HCT116 (cell line): ENCODE data around the gene CNTNAP3. TPM values are rescaled to one million over a fixed set of nuclear protein-coding genes. Genes with fewer than 3 reads are reported as not detected.
"Not testable (repeated sequence)": the region's sequence is repeated elsewhere in the genome, so short reads cannot be mapped to it uniquely, and the experiment has no call there.

Experiments used
- ATAC-seq: fragments of 200-7000 bp; cut with Tn5 transposase; 2 replicates; pipeline ENCODE4 v1.9.1; 2020; ENCODE audit warnings: mild to moderate bottlenecking, moderate library complexity
- BruUV-seq: library from RNA; stranded (reverse); fragments of 400-500 nt; replicated peaks from 2 replicates; lab custom pipeline; 2021; lab: Mats Ljungman, UMichigan
- CTCF ChIA-PET: fragments of 300-600 bp; sonication (Branson Sonifier 250); formaldehyde crosslinking; loops from one replicate; lab custom pipeline; 2021; ENCODE audit warnings: antibody characterized with exemption; lab: Charles Lee
- POLR2A ChIA-PET: fragments of 300-600, 350-600 bp; sonication (Branson Sonifier 250); formaldehyde crosslinking; loops from one replicate; lab custom pipeline; 2021; ENCODE audit warnings: antibody characterized with exemption; lab: Charles Lee
- RAD21 ChIA-PET, 2 experiments: fragments of 300-600 bp; sonication (Branson Sonifier 250); formaldehyde crosslinking; loops; one replicate each; lab custom pipeline; 2023; ENCODE audit warnings: low total read pairs in 2 of 2; ENCODE audit not compliant: uncharacterized antibody in 2 of 2, unreplicated experiment in 2 of 2, low non-redundant PET in 1 of 2; lab: Charles Lee
- DNase-seq: peaks from one replicate; pipeline ENCODE4 v3.0.0-alpha.2; 2010; ENCODE audit warnings: low read depth, low spot score
- H2AFZ ChIP-seq: fragments of 200-600 bp; shearing (Covaris generic), sonication (generic); 2 replicates; pipeline ENCODE4 v1.6.1; 2017; ENCODE audit warnings: low read depth, mixed run types, mixed read lengths, antibody characterized with exemption, low read length; ENCODE audit not compliant: poor library complexity, severe bottlenecking
- H3K27ac ChIP-seq: 2 replicates; pipeline ENCODE4 v1.5.1; 2012; ENCODE audit warnings: low read depth, low read length
- H3K27me3 ChIP-seq: fragments of 200-600 bp; sonication (generic); 2 replicates; pipeline ENCODE4 v1.6.1; 2016; ENCODE audit warnings: mixed run types, low read length, mixed read lengths; ENCODE audit not compliant: insufficient read depth
- H3K36me3 ChIP-seq, 2 experiments: fragments of 200-500 bp in 1 of 2; fragments of 200-600 bp in 1 of 2; sonication (Bioruptor generic) in 1 of 2; sonication (generic) in 1 of 2; 2 replicates each; pipeline versions ENCODE4 v1.5.1 to v1.6.1; 2014 to 2016; ENCODE audit warnings: low read length in 2 of 2, inconsistent platforms in 1 of 2, mixed read lengths in 1 of 2, mixed run types in 1 of 2; ENCODE audit not compliant: insufficient read depth in 2 of 2, control insufficient read depth in 1 of 2
- H3K4me1 ChIP-seq, 2 experiments: fragments of 200-600 bp in 1 of 2; sonication (generic) in 1 of 2; 2 replicates each; pipeline versions ENCODE4 v1.5.1 to v1.6.1; 2012 to 2017; ENCODE audit warnings: low read length in 2 of 2, inconsistent platforms in 1 of 2, mild to moderate bottlenecking in 1 of 2, mixed read lengths in 1 of 2, mixed run types in 1 of 2, moderate library complexity in 1 of 2; ENCODE audit not compliant: insufficient read depth in 2 of 2, control insufficient read depth in 1 of 2
- H3K4me2 ChIP-seq: fragments of 200-600 bp; sonication (generic); 2 replicates; pipeline ENCODE4 v1.6.1; 2017; ENCODE audit warnings: mixed run types, low read length, mixed read lengths
- H3K4me3 ChIP-seq, 2 experiments: fragments of 200-600 bp in 1 of 2; sonication (generic) in 1 of 2; replicated peaks in 1 of 2; 2 replicates each; pipeline ENCODE4 v1.5.1; 2011 to 2016; ENCODE audit warnings: low read length in 2 of 2, control low read depth in 1 of 2, low read depth in 1 of 2, mild to moderate bottlenecking in 1 of 2, mixed read lengths in 1 of 2, mixed run types in 1 of 2
- H3K79me2 ChIP-seq: fragments of 200-600 bp; sonication (generic); 2 replicates; pipeline ENCODE4 v1.6.1; 2017; ENCODE audit warnings: mild to moderate bottlenecking, mixed run types, low read length, moderate library complexity, mixed read lengths; ENCODE audit not compliant: insufficient read depth
- H3K9ac ChIP-seq: fragments of 200-600 bp; sonication (generic); 2 replicates; pipeline ENCODE4 v1.6.1; 2016; ENCODE audit warnings: low read length, mixed read lengths
- H3K9me2 ChIP-seq: fragments of 200-600 bp; sonication (generic), shearing (Covaris generic); 2 replicates; pipeline ENCODE4 v1.6.1; 2017; ENCODE audit warnings: mixed run types, mild to moderate bottlenecking, moderate library complexity; ENCODE audit not compliant: insufficient read depth
- H3K9me3 ChIP-seq, 2 experiments: fragments of 200-500 bp in 1 of 2; fragments of 200-600 bp in 1 of 2; sonication (Bioruptor generic) in 1 of 2; sonication (generic) in 1 of 2; 2 replicates each; pipeline ENCODE4 v1.6.1; 2014 to 2017; ENCODE audit warnings: low read length in 2 of 2, mixed read lengths in 2 of 2, inconsistent platforms in 1 of 2, low read depth in 1 of 2, mild to moderate bottlenecking in 1 of 2, mixed run types in 1 of 2, moderate library complexity in 1 of 2; ENCODE audit not compliant: control insufficient read depth in 1 of 2, insufficient read depth in 1 of 2
- H4K20me1 ChIP-seq: fragments of 200-600 bp; sonication (generic), shearing (Covaris generic); 2 replicates; pipeline ENCODE4 v1.6.1; 2017; ENCODE audit warnings: mixed run types, mild to moderate bottlenecking, moderate library complexity; ENCODE audit not compliant: insufficient read depth
- intact Hi-C: fragments of 100-400 bp; cut with micrococcal nuclease; formaldehyde crosslinking; loops from 2 replicates; pipeline ENCODE4 v1.10.0; 2022
- total RNA-seq: library from RNA; stranded (reverse); gene quantifications from one replicate; pipeline ENCODE4 v1.2.1, GENCODE V29; 2021; ENCODE audit not compliant: unreplicated experiment

The CNTNAP3 gene
- total RNA-seq, 1 experiment from 2014 or later = 14.8 TPM

DNA sequence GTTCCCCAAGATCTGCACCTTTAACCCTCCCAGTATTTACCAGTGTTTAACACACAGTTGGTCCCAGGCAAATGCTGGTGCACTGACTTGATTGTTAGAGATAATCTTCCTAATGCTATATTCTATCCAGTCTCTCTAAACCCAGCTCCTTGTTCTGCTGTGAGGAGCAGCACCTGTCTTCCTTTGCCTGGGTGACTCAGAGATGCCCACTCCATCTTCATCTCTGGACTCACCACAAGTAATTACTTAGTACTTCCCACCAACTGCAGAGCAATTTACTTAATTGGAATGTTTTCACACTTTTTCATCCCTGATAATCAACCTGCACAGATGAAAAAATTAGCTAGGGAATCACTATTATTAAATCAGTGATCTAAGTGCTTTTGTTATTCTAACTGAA is 87.6 kb downstream of the CNTNAP3 start:
- POLR2A ChIA-PET, H3K4me3 ChIP-seq, BruUV-seq, RAD21 ChIA-PET, ATAC-seq, H3K27ac ChIP-seq, H3K4me1 ChIP-seq, CTCF ChIA-PET, H2AFZ ChIP-seq, intact Hi-C loops, H3K79me2 ChIP-seq, H3K4me2 ChIP-seq, H3K9me3 ChIP-seq, H4K20me1 ChIP-seq, H3K9me2 ChIP-seq, H3K27me3 ChIP-seq, H3K9ac ChIP-seq, H3K36me3 ChIP-seq, DNase-seq: not testable (repeated sequence)

DNA sequence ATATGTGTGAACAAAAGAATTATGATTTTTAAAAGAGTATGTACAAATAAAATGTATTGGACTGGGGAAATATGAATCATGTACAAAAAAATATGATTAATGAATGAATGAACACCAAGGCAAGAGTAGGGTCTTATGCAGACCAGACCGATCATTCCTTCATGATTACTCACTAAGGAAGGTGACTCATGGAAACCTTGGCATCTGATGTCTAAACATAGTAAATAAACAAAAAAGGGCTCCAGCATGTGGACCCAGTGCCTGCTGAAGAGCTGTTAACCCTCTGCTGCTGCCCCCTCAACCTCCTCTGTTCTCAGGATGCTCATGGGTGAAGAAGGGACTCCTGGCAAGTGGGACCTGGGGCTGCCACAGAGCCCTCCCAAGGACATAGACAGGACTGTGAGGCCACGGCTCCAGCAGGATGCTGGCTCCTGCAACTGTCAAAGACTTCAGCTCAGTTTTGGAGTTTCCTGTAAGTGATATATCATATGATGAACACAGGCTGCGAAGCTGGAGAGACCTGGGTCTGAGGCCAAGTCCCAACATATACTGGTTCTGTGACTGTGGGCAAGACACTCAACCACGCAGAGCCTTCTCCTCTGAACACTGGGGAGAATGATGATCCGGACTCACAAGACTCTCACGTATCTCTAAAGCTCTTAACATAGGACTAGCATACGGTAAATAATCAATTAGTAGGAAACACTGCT is 89.8 kb downstream of the CNTNAP3 start:
- H3K36me3 ChIP-seq, intact Hi-C loops, H3K27me3 ChIP-seq, H3K27ac ChIP-seq, H3K9me3 ChIP-seq, H3K4me1 ChIP-seq, CTCF ChIA-PET, H3K9me2 ChIP-seq, H2AFZ ChIP-seq, H3K4me3 ChIP-seq, BruUV-seq, RAD21 ChIA-PET, DNase-seq, POLR2A ChIA-PET, H4K20me1 ChIP-seq, H3K4me2 ChIP-seq, H3K9ac ChIP-seq, H3K79me2 ChIP-seq: not testable (repeated sequence)
- peak; percentile 75 for ATAC-seq

DNA sequence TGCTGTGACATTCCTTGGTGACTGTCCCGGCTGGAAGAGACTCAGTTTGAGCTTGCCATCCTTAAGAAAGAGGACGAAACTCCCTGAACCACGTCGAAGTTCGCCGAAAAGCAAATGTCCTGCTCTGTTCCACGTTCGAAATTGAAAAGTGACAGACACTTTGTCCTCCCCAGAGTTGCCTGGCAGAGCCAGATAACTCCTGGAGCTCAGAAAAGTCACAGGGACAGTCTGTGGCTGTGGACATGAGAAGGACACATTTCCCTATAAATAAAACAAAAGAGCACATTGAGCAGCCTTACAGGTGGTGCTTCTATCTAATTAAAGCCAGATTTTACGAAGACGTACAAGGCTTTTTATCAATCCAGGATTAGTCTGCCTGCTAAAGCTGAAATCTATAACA is 116.6 kb downstream of the CNTNAP3 start:
- POLR2A ChIA-PET, ATAC-seq, H3K9me3 ChIP-seq, BruUV-seq, H3K4me3 ChIP-seq, H3K27me3 ChIP-seq, DNase-seq, H3K9ac ChIP-seq, CTCF ChIA-PET, intact Hi-C loops, H3K4me1 ChIP-seq, RAD21 ChIA-PET, H3K36me3 ChIP-seq, H3K79me2 ChIP-seq, H2AFZ ChIP-seq, H3K27ac ChIP-seq, H3K4me2 ChIP-seq, H4K20me1 ChIP-seq, H3K9me2 ChIP-seq: not testable (repeated sequence)

GRCh38 chr9:39157714-39158113 is 130.3 kb downstream of the CNTNAP3 start:
- CTCF ChIA-PET, RAD21 ChIA-PET, H3K79me2 ChIP-seq, H3K4me1 ChIP-seq, H2AFZ ChIP-seq, H3K27ac ChIP-seq, POLR2A ChIA-PET, DNase-seq, H3K4me2 ChIP-seq, H3K9me3 ChIP-seq, H3K36me3 ChIP-seq, H4K20me1 ChIP-seq, intact Hi-C loops, H3K27me3 ChIP-seq, H3K9ac ChIP-seq, ATAC-seq, H3K9me2 ChIP-seq, H3K4me3 ChIP-seq, BruUV-seq: not testable (repeated sequence)
